Glomerular visceral epithelial cell (primary cell): Measurements from ENCODE around the gene CDKL5.

ENCODE experiments used
- DNase-seq: peaks from one replicate; pipeline ENCODE4 v3.0.0-alpha.2; 2016; ENCODE audit errors: extremely low spot score

The CDKL5 gene

DNA sequence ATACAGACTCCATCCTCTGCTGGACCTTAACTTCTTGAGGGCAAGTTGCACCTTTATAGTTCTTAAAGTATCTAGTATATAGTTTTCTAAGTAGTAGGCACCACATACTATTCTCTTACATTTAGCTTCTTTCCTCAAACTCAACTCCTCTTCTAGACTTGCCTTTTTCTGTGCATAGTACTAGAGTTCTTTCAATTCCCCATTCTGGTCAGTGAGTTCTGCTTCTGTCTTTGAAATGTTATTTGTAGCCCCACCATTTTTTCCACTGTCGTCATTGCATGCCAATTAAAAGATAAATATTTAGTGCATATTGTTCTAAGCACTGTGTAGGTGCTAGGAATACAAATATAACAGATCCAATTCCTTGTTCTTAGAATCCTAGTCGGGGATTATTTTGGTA lies 31.6 kb downstream of the CDKL5 start:
- DNase-seq, result no peak

DNA sequence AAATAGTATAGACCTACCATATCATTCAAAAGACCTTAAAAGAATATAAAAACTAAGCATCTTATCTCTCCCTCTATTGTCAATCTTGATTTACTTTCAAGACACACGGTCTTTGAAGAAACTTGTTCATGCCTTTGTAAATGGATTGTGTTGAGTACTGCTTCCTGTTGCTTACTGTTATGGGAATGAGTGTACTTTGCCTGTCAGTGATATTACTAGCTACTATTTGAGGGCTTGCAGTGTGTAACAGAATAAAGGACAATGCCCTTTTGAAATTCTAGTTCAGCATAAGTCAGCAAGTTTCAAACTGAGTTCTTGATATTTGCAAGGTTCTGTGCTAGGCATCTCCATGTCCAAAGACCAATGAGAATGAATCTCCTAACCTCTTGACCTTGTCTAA lies 36.0 kb downstream of the CDKL5 start:
- DNase-seq, result no peak

DNA sequence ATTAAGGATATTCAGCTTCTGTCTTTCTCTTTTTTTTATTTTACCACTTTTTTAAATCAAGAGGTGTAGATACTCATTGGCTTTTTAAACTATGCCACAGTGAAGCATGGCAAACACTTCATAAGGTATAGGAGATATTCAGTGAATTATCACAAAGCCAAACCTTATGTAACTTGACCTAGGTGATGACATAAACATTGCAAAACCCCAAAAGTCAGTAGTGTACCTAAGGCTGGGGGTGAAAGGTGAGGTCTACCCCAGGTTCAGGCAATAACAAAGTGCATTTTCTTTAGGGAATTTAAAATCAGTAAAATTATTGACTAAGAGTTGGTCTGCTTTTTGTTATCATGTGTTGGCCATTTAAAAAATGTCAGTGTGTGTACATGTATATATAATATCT lies 39.1 kb downstream of the CDKL5 start:
- DNase-seq, result no peak

DNA sequence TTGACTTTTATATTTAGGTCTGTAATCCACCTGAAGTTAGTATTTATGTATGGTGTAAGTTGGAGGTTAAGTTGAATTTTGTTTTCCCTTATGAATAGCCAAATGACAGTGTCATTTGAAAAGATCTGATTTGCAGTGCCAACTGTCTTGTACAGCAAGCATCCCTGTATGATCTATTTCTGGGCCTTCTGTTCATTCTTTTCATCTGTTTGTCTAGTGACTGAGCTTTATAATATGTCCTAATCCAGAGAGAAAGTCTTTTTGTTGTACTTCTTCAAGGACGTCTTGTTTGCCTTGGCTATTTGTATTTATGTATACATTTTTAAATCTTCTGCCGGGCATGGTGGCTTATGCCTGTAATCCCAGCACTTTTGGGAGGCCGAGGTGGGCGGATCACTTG lies 39.6 kb downstream of the CDKL5 start:
- DNase-seq, result no peak

DNA sequence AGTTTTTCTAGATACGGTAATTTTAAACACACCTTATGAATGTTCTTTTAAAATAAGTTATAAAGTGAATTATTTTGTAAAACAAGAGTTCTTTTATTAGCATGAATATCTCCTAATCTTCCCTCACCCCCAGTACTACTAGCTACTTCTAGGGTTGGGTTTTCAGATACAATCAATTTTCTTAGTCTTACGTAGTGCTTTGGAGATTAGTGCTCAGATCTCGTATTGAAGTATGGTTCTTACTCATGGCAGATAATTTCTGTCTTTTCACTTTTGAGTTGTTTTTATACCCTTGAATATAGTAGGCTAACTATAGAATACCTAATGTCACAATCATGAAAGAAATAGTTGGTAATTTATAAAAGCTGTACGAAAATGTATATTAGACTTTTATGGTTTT lies 43.2 kb downstream of the CDKL5 start:
- no peak for DNase-seq

DNA sequence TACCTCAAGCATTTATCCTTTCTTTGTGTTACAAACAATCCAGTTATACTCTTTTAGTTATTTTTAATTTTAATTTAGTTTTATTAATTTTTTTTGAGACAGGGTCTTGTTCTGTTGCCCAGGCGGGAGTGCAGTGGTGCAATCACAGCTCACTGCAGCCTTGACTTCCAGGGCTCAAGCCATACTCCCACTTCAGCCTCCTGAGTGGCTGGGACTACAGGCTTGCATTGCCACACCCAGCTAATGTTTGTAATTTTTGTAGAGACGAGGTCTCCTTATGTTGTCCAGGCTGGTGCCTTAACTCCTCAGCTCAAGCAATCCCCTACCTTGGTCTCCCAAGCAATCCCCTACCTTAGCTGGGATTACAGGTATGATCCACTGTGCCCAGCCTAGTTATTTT lies 45.9 kb downstream of the CDKL5 start:
- no peak for DNase-seq

DNA sequence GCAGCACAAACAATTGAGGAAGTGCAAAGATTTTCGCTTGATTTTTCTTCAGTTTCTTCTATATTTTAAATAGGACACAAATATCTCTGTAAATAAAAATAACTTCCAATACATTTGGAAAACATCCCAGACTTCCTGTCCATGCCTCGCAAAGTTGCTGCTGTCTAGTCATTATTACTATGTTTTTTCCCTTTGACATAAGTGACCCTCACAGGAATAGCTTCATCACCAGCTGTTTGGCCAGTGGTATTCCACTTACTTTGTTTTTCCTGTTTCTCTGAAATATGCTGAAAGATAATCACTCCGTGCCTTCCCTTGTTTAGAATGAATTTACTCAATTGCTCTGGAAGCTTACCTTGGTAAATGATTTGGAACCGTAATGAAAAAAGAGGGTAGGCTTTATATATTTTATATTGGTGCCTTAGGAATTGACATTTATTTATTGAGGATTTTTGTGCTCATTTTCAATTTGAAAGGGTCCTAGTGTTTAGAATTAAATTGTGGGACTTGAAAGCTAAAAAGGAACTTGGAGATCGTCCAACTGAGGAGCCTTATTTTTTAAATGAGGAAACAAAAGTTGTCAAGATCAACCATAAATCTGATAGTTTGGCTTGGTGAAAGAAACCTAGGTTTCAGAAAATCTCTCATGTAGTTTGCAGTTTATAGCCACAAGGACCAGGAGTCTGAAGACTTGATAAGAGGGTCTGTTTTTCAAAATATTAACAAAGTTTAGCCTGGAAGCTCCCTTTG lies 65.6 kb downstream of the CDKL5 start:
- no peak for DNase-seq

DNA sequence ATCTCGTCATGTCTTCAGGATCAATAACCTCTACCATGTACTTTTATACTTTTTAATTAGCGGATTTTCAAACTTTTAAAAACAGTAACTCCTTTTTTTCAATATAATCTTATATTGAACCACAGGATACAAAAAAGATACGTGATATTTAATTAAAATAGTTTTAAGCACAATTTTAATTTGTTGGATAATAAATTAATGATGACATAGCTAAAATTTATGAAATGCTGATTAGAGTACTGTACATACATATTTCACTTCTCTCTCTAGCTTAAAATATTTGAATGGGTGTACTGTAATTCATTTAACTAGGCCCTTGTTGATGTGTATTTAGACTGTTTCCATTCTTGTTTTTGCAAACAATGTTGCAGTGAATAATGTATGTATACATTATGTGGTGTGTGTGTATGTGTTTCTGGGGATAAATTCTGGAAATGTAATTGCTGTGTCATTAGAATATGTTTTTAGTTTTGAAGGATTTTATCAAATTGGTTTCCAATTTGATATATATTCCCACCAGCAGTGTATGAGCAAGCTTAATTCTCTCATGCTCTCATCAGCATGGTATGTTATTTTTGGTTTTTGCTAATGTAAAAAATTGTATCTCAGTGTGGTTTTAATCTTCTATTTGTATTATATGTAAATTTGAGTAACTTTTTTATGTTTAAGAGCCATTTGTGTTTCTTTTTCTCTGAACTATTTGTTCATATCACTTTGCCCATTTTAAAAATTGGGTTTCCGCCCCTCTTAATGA lies 66.4 kb downstream of the CDKL5 start:
- no peak for DNase-seq

DNA sequence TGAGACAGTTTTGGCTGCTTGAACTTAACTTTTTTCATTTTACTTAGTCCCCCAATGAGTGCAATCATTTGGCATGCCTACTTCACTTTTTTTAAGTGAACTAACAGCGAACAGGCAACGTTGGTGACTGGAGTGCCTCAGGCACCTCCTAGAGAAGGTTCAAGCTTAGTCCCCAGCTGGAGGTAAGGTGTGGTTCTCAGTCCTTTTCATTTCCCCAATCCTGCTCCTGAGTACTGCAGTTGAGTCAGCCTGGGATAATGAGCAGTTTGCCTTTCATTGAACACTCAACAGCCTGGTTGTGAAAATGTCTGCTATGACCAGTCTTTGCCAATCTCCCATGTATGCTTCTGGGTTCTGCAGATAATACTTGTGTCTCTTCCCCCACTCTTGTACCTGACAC lies 109.5 kb downstream of the CDKL5 start:
- DNase-seq, result no peak

DNA sequence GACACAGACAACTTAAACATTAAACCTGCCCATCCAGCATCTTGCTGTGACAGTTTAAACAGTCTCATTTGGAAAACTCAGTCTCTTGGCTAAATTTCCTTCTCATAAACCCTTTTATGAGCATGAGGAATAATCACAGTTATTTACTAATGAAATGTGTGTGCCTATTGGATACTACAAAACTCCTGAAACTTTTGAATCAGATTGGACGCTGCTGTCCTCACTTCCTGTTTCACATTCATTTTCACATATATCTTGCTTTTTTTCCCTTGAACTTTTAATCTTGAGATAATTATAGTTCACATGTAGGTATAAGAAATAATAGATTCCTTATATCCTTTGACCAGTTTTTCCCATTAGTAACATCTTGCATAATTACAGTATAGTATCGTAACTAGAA lies 111.7 kb downstream of the CDKL5 start:
- no peak for DNase-seq

DNA sequence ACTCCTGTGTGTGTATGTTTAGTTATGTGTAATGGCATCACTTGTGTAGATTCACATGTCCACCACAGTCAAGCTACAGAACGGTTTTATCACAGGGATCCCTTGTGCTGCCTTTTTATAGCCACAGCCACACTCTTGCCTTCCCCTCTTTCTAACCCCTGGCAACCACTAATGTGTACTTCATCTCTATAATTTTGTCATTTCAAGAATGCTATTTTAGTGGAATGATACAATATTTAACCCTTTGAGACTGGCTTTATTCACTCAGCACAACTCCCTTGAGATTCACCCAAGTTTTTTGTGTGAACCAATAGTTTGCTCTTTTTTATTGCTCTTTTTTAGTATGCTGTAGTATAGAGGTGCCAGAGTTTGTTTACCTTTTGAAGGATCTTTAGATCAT lies 112.1 kb downstream of the CDKL5 start:
- DNase-seq, result no peak

DNA sequence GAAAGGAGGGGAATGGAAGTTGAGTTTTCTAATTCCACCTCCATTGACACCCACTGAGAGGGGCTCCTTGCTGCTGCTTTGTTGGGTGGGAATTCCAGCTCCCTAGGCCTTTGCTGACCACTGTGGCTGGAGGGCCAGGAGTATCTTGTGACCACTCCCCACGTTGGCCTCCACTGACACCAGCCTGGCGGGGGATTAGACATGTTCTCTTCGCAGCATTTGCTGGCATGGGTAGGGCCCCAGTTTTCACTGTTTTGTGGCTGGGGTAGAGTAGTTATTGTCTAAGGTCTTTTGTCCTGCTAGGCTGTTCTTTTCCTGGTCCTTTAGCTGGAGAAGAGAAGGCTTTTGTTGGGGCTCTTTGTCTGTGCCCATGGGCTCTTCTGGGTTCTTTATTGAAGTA lies 116.7 kb downstream of the CDKL5 start:
- DNase-seq, result no peak

DNA sequence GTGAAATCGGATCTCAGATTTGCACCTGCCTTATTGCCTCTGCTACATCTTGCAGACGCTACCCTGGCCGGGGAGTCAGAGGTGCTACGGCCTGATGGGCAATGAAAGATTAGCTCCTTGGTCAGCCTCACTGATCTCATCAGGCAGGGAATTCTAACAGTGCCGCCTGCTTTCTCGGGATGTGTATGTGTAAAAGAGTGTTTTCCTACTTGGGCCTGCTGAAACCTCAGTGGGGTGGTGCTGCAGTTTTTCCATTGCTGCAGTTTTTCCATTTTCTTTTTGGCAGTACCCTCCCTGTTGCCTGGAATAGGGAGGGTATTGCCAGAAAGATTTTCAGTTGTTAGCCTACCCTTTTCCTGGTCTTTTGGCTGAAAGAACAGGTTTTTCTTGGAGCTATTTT lies 117.5 kb downstream of the CDKL5 start:
- DNase-seq, result no peak

DNA sequence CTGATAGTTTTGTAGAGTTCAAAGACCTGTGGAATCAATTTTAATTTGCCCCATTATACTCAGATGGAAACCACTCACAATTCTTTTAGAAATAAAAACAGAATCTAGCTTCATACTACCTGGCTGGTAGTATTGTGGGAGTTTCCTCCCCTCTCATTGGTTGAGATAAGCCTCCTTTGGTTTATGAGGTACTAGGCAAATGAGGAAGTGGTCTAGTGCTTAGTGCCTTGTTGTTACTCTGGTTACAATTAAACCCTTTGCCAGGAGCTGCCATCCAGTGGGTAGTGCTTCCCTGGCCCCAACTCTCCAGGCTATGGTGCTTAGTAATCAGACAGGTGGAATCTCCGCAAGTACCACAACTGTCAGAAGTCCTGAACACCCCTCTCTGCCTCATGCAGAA lies 118.3 kb downstream of the CDKL5 start:
- no peak for DNase-seq

DNA sequence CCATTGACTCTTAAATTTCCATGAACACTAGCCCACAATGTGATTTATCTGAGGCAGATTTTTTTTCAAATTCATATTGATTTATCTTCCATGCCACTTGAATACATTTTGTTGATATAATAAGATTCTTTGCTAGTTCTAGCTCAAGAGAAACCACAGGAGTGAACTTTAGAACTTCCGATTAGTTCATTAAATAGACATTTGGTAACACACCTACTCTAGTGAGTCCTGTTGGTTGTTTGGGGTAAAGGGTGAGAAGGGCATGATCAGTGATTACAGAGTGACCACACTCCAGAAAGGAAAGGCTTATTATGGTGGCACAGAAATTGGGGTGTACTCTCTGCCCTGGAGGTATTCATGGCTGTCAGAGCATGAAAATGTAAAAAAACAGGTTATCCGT lies 120.4 kb downstream of the CDKL5 start:
- DNase-seq, result no peak

DNA sequence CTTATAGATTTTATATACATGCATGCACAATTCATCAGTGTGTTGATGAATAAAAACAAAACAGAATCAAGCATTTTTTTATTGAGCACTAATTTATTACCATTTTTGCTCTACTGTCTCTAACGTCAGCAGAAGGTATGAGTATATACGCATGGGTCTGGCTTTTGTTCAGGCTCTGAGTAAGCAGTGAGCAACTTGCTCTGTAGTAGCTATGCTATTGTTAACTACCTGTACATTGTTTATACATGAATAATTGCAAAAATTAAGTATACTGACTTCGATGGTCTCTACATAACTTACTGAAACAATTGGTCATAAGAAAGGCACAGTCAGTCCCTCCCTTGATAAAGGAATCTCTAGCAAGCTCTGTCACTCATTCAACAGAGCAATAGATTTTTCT lies 123.6 kb downstream of the CDKL5 start:
- DNase-seq, result no peak

DNA sequence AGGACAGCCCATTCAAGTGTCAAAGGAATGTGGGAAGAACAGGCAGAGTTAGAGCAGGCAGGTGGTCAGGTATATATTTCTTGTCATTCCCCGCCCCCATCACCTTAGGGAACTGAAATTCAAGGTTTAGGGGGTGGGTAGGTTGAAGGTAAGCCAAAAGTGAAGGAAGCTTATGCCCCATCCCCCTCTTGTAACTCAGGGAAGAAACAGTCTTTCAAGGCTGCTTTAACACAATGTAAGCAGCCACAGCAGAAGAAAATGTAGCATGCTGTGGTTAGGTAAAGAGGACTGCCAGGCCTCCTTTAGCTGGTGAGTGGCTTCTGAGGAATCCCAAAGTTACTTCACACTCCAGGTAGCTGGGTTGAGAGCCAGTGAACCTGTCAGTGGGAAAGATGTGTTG lies 124.2 kb downstream of the CDKL5 start:
- DNase-seq, result peak; percentile 5

DNA sequence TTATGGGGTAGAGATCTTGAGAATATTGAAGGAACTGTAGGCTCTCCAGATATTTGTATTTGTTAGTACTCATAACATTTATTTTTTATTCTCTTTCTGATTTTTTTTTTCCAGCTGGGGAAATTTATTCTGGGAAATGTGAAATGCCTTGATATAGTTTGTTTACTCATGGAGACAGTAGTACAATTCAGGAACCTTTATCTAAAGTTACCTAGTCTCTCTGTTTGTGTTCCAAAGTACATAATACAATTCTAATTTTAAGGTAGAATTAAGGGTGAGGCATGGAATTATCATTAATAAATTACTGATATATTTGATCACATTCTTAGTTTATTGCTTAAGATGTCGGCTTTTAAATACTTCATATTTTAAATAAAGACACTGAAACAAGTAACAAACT lies 132.5 kb downstream of the CDKL5 start:
- no peak for DNase-seq

DNA sequence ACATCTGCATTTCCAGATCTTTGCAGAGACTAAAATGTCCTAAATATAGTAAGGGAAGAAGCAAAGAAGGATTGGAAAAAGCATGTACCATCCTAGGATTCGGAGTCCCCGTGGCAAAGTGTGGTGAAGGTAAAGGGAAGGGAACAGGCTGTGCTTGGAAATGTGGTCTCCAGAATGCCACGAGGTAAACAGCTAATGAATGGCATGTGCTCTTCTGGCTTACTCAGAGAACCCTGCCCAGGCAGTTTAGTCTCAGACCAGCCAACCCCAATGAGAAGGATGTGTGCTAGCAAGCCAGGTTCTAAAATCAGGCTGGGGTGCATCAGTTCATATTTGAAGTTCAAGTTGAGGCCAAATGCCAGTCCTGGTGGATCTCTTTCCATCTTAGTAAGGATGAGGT lies 133.4 kb downstream of the CDKL5 start:
- no peak for DNase-seq

DNA sequence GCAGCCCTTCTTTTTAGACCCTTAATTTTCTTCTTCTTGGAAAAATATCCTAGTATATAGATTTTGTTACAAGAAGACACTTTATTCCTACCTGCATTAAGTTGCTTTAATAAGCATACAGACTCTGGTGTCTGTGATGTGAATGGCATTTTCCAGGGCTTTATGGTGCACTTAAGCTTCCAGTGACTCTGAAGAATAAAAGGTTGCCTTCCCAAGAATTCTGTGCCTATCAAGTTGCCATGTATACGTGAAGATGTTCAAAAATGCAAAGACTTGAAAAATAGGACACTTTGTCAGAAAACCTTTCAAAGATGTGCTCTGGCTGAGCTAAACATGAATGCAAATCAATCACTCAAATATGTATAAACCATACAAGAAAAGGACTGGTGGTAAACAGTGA lies 135.6 kb downstream of the CDKL5 start:
- no peak for DNase-seq

DNA sequence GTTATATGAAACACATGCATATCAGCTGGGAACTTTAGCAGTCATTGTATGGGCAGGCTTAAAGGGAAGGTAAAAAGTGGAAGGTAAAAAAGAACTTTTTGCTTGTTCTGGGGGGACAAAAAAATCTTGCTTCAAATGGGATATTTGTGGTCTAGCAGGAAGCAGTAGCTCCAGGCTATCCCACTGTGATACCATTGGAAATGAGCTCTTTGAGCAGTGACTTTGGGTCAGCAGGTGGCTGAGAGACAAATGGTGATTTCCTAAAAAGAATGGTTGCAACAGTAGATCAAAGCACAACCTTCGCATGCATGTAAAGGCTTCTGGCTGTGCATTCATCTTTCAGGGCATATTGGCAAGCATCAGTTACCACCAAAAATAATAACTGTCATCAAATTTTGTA lies 140.3 kb downstream of the CDKL5 start:
- no peak for DNase-seq

DNA sequence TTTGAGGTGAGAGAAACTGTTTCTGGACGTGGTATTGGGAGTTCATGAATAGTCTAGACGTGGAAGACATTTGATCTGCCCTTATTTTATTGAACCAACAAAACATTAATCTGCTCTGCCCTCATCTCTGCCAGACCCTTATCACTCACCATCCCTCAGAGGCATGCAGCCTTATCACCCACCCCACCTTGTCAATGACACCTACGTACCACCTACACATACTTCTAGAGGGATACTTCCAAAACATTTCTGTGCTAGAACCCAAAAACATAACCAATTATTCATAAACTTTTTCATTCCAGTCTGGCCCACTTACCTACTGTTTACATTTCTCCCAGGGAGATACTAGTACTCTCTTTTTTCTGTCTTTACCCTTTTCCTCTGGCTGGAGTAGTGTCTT lies 141.3 kb downstream of the CDKL5 start:
- no peak for DNase-seq

DNA sequence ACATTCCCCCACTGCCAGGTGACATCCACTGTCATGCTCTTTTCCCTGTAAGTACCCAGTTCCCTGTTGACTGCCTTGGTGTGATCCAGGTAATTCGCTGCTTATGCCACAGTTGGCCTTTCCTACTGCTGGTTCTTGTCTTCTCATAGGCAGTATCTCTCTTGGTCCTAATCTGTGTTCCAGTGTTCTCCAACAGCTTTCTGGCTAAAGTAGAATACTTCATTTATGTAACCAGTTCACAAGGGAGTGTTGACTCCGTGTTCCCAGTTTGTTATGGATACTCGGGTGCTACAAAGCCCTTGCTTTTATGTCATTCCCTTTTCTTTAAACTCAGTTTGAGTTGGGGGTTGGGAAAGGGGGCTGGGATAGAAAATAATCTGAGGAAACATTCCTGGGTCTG lies 148.1 kb downstream of the CDKL5 start:
- DNase-seq, result no peak

DNA sequence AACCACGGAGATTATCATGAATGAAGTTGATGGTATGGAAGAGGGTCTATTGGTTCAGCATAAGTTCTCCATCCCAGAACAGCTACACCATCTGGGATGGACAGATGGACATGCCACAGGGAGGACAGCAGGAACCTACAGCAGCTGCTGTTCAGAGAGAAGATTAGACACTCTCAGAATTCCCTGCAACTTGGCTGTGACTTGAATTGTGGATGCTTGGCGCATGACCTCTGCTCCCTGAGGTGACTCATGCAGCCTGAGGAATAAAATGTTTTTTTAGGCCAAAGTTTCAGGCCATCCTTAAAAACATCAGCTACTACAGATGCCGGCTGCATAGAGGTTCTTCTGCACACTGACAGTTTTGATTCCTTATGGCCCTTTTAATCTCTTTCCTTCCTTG lies 149.2 kb downstream of the CDKL5 start:
- peak; percentile 11 for DNase-seq
